HG02763 (cell line): ENCODE results near the gene FOXO3B.
"Not testable (repeated sequence)": the region's sequence is repeated elsewhere in the genome, so short reads cannot be mapped to it uniquely, and the experiment has no call there.

Experiments used
- ATAC-seq: cut with Tn5 transposase; IDR thresholded peaks from one replicate; pipeline ENCODE4 v1.9.1; 2021; ENCODE audit warnings: mild to moderate bottlenecking, moderate library complexity; ENCODE audit not compliant: unreplicated experiment

FOXO3B gene

DNA sequence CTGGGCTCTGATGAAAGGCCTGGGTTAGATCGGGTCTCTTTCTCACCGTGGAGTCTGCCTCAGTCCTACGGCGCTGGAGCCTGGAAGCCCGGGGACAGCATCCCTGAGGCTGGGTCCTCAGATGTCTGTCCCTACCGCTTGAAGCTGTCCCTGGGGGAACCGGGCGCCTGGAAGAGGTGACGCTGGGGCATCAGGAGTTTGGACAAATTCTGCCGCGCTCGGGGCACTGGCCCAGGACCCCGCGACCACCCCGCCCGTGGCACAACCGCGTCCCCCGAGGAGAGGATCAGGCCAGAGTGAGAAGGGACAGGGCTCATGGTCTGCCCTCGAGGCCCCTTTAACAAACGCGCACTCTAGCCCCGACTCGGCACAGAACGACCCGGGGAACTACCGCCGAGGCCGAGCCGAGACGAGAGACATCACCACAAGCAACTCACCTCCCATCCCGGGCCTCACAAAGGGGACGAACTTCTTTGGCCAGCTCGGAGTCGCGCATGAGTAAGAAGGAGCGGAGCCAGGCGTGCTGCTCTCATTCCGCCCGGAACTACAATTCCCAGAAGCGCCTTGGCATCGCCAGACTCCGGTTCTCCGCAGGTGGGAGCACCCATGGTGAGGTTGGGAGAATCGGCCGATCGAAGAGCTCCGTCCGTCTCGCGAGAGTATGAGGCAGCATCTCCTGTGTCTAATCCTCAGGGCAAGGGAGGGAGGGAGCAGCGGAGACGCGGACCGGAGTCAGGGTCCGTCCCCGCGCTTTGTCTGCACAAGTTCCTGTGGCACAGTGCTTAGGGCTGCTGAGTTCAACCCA, at the start of gene FOXO3B:
Gene FOXO3B, minus strand, starts transcription at position 548 of the 805 bp plus-strand sequence. CDS start 663 bp downstream, outside the sequence.
- peak; percentile 85 for ATAC-seq

DNA sequence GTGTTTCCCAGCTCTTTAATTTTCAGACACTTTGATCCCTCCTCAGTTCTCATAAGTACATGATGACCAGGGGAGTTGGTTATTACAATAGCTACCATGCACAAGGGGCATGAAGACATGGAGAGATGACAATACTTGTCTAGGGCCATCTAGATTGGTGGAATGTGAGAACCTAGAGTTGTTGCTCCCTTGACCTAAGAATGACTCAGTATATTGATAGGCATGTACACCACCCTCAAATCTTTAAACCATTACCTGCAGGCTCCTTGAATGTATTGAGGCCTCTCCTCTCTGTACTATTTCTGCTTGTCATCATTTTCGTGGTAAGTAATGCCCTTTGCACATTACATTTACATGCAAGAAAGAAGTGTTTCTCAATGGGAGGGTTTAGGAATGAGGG, 41.4 kb upstream of the FOXO3B start:
- ATAC-seq = not testable (repeated sequence)

DNA sequence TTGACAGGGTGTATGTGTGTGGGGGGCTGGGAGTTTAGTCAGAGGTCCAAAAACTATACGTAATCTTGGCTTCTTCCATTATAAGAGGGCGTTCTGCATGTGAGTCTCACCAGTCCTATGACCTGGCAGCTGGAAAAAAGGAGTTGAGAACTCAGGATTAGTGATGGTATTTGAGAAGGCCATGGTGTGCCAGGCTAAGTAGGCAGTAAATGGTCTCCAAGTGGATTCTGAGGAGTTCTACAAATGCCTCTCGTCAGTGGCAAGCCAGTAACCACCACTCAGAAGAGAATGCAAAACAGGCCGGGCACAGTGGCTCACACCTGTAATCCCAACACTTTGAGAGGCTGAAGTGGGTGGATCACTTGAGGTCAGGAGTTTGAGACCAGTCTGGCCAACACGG, 40.5 kb upstream of the FOXO3B start:
- not testable (repeated sequence) for ATAC-seq

GRCh38 chr17:18721775-18722547, 39.8 kb upstream of the FOXO3B start:
- ATAC-seq = not testable (repeated sequence)

- ATAC-seq = not testable (repeated sequence)
Observed at GRCh38 chr17:18719428-18720110, 37.5 kb upstream of the FOXO3B start.

DNA sequence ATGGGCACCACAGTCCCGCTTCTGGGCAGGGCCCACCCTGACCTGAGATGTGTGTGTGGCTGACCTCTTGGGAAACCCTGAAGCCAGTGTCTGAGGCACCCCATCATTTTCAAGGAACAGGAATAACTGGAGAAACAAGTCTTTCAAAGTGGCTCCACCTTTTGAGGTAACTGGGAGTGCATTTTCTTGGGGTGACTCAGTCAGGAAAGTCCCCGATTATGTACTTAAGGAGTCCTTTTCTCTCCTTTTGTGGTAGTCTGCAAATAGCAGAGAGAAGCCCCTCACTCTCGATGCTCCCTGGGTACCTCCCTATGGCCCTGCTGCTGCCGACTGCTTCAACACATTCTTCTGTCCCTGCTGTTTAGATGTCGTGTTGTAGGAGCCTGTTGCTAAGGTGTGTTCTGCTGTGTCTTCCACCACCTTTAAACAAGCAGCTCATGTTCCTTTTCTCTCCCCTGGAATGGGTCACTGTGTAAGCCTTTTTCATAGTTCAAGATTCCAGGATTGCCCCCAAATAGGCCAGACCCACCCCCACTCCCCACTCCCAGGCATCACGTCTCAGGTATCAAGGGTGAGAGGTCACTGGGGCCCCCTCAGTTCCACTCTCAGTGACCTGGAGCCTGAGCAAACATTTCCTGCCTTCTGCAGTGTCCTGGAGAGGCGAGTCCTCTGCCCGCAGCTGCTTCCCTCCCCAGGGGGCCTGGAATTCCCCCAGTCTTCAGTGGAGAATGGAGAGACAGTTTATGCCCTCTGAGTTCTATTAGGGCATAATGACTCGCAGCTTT, 36.7 kb upstream of the FOXO3B start:
- not testable (repeated sequence) for ATAC-seq

DNA sequence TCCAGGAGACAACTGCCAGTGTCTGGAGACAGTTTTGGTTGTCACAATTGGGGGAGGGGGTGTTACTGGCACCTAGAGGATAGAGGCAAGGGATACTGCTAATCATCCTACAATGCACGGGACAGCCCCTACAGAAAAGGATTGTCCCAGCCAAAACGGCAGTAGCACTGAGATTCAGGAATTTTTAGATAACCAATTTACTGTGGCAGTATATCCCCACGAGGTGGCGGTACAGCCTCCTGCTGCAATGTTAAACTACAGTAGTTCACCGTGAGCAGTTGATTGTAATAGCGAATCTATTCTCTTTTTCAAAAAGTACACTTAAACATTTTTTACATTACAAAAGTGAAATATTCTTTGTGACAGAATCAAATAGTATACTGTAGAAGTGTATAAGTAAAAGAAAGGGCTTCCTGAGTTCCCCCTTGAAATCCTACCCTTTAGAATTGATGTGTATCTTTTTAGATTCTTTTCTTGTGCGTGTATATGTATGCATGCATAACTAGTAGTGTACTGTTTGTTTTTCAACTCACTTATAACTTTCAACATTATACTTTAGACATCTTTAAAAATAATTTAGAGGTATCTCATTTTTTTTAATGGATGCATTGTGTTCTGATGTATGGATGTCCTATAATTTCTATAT, 30.4 kb upstream of the FOXO3B start:
- ATAC-seq = not testable (repeated sequence)

- not testable (repeated sequence) for ATAC-seq
Observed at GRCh38 chr17:18708215-18708614, 26.1 kb upstream of the FOXO3B start.

GRCh38 chr17:18705955-18706354, 23.8 kb upstream of the FOXO3B start:
- not testable (repeated sequence) for ATAC-seq

DNA sequence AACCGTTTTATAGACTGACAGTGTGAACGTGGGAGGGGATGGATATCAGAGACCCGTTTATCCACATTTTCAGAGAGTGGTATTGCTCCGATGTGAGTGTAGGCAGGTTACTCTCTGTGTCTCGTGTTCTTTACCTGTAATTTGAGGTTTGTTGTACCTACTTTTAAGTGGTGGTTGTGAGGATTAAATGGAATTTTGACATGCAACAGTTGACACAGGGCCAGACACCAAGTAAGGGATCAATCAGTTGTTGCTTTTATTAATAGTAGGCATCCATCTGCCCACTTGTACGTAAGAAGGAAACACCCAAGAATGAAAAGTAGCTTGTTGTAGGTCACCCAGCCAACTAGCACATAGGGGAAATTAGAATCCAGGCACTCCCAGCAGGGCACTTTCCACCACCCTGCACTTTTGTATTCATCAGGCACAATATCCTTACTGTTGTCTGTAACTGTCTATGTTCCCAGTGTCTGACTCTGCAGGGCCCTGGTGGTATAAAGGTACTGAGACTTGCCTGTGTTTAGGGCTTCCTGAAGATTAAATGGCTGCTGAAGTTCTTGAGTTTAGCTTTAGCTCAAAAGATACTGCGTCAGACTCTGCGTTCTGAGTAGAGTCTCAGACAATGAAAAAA, 16.5 kb upstream of the FOXO3B start:
- ATAC-seq = not testable (repeated sequence)

DNA sequence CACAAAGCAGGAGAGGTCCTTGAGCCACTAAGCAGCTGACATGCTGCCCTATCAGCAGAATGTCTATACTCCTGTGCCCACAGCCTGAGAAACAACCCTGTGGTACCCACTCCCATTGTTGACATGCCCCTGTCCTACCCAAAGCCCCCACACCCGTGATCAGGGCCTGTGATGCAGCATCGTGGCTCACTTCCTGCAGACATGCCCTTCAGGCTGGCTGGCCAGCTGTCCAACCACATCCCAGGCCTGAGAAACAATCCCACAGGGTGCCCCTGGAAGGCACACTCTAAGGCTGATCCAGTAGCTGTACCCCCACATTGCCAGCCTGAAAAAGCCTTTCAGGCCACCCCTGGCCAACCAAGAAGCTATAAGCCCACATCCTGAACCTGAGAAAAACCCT, 13.0 kb upstream of the FOXO3B start:
- ATAC-seq = not testable (repeated sequence)

DNA sequence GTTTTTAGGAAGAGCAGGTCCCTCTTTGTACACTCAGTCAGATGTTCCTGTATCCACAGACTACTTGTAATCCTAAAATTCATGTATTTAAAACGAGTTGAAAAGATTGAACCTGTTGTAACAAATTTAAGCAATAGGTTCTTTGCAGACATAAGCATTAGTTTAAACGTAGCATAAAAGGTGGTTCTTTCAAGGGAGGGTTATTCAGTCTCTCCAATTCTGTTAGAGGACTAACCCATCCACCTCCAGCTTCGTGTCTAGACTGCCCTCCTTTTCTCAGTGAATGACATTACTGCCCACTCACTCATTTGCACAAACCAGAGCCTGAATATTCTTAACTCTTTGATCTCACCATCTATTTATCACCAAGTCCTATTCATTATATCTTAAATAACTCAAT, 554 bp upstream of the FOXO3B start:
- not testable (repeated sequence) for ATAC-seq

DNA sequence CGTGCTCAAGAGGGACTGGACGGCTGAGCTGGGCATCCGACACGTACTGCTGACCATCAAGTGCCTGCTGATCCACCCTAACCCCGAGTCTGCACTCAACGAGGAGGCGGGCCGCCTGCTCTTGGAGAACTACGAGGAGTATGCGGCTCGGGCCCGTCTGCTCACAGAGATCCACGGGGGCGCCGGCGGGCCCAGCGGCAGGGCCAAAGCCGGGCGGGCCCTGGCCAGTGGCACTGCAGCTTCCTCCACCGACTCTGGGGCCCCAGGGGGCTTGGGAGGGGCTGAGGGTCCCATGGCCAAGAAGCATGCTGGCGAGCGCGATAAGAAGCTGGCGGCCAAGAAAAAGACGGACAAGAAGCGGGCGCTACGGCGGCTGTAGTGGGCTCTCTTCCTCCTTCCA, 4.7 kb downstream of the FOXO3B start:
- ATAC-seq = not testable (repeated sequence)

GRCh38 chr17:18676928-18677327, 5.2 kb downstream of the FOXO3B start:
- ATAC-seq = not testable (repeated sequence)

DNA sequence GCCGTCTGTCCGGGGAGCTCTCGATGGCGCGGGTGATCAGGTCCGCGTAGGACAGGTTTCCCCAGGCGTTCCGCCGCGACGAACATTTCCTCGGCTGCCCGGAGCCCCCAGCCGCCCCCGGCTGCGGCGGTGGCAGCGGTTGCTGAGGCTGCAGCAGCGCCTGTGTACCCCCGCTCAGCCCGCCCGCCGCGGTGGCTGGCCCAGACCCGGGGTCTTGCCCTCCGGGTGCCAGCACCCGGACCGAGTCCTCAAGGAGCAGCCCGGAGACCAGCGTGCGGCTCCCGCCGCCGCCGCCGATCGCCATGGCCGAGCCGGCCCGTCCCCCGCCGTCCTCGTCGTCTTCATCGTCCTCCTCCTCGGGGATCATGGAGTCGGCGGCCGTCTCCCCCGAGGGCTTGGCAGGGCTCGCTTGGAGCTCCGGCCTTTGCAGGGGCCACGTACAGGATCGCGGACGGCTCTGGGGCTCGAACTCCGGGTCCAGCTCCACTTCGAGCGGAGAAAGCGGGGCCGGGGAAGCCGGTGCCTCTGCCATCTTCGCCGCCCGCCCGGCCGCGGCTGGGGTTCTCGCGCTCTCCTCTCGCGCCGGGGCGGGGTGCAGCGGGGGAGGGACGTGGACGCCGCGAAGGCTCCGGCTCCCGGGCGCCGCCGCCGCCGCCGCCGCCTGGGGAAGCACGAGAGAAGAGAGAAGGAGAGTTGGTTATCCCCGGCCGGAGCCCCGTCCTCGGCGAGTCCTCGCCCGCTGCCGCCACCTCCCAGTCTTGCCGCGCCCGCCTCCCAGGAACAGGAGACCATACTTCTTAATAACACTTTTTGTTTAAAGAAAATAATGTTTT, 9.5 kb downstream of the FOXO3B start:
- not testable (repeated sequence) for ATAC-seq

DNA sequence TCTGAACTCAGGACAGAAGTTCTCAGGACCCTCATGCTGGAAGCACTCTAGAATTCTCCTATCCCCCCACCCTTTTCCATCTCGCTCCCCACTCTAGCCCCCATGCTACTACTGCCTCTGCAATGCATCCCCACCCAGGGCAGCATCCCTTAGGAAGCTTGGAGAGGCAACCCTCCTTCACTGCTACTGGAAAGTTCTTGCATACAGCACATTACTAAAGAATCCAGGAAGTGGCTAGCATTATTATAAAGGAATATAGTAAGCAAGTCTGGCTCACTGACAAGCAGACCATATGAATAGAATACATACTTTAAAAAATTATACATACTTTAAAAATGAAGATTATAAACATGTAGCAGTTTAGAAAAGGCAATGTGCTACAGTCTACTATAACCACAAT, 13.5 kb downstream of the FOXO3B start:
- ATAC-seq = not testable (repeated sequence)

GRCh38 chr17:18667535-18667934, 14.6 kb downstream of the FOXO3B start:
- ATAC-seq = not testable (repeated sequence)

DNA sequence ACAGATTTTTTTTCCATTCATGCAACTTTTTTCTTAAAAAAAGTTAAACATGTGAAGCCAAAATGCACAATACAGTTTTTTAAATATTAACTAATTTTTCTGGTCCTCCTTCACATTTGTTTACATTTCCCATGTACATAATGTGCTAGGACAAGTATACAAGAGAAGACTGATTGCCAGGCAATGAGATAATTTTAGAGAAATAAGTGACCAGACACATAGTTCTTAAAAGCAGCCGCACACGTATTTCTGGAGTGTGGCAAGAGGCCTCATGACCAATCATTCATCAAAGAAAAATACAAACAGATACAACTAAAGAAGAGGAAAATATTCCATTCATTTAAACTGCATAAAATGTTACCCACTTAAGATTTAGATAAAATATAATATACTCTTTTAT, 15.8 kb downstream of the FOXO3B start:
- not testable (repeated sequence) for ATAC-seq
